Mucosa of rectum (tissue), 2 donors: ENCODE measurements around the gene ITGAL.

ENCODE experiments used
- H3K27ac ChIP-seq, 2 donors: one replicate each; pipeline ENCODE4 v1.7.0; 2013; ENCODE audit warnings: inconsistent platforms in 2 of 2, low read depth in 2 of 2, low read length in 2 of 2
- H3K27me3 ChIP-seq, 2 donors: one replicate each; pipeline ENCODE4 v1.7.0; 2013; ENCODE audit warnings: low read length in 2 of 2; ENCODE audit not compliant: control insufficient read depth in 2 of 2, insufficient read depth in 2 of 2
- H3K36me3 ChIP-seq, 2 donors: one replicate each; pipeline ENCODE4 v1.7.0; 2013; ENCODE audit warnings: low read length in 2 of 2; ENCODE audit not compliant: control insufficient read depth in 2 of 2, insufficient read depth in 2 of 2
- H3K4me1 ChIP-seq, 2 donors: one replicate each; pipeline ENCODE4 v1.7.0; 2013; ENCODE audit warnings: low read length in 2 of 2, mild to moderate bottlenecking in 1 of 2; ENCODE audit not compliant: control insufficient read depth in 2 of 2, insufficient read depth in 2 of 2
- H3K4me3 ChIP-seq, 2 donors: one replicate each; pipeline ENCODE4 v1.7.0; 2013; ENCODE audit warnings: low read length in 2 of 2
- H3K9ac ChIP-seq, 2 donors: one replicate each; pipeline ENCODE4 v1.7.0; 2013; ENCODE audit warnings: low read length in 2 of 2, low read depth in 1 of 2, mild to moderate bottlenecking in 1 of 2
- H3K9me3 ChIP-seq, 2 donors: one replicate each; pipeline ENCODE4 v1.7.0; 2013; ENCODE audit warnings: low read length in 2 of 2; ENCODE audit not compliant: control insufficient read depth in 2 of 2
- donor health status: healthy.
- donor health status: Normal muscosa, but diverticular disease.

Gene ITGAL

GRCh38 chr16:30556125-30556473, 83.6 kb downstream of the ITGAL start:
- Histone ChIP-seq H3K9ac (no peak overlapping the region), H3K27ac (no peak overlapping the region), H3K4me1 (peaks cover 10 to 36% of the 10 kb centered on the region in 2 donors)

DNA sequence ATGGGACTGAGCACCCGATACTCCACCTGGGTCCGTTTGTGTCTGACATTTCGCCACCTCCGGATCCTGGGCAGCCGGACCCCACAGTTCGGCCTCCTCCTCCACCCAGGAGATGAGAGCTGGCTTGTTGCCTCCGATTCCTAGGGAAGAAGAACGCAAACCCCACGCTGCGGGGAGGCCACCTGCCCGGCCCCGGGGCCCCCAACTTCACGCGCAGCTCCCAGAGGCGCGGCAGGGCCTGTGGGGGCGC, 85.1 kb downstream of the ITGAL start:
- peak overlapping the region; percentile 76 to 80 for H3K4me3 ChIP-seq
- no peaks in the 10 kb centered on the region for H3K9me3 ChIP-seq
- peak overlapping the region; percentile 75 to 85 for H3K9ac ChIP-seq
- H3K27me3 ChIP-seq = no peaks in the 10 kb centered on the region
- peak overlapping the region; percentile 90 to 92 for H3K27ac ChIP-seq
- H3K4me1 ChIP-seq = peaks cover 17 to 40% of the 10 kb centered on the region in 2 donors
- peaks cover 6 to 20% of the 10 kb centered on the region in 2 donors for H3K36me3 ChIP-seq

More at GRCh38 chr16:30556125-30556473, 83.6 kb downstream of the ITGAL start:
- Histone ChIP-seq H3K4me3 (peak overlapping the region in 1 of 2 donors; percentile 27), H3K27me3 (no peaks in the 10 kb centered on the region), H3K36me3 (peaks cover 6 to 20% of the 10 kb centered on the region in 2 donors), H3K9me3 (no peaks in the 10 kb centered on the region)

DNA sequence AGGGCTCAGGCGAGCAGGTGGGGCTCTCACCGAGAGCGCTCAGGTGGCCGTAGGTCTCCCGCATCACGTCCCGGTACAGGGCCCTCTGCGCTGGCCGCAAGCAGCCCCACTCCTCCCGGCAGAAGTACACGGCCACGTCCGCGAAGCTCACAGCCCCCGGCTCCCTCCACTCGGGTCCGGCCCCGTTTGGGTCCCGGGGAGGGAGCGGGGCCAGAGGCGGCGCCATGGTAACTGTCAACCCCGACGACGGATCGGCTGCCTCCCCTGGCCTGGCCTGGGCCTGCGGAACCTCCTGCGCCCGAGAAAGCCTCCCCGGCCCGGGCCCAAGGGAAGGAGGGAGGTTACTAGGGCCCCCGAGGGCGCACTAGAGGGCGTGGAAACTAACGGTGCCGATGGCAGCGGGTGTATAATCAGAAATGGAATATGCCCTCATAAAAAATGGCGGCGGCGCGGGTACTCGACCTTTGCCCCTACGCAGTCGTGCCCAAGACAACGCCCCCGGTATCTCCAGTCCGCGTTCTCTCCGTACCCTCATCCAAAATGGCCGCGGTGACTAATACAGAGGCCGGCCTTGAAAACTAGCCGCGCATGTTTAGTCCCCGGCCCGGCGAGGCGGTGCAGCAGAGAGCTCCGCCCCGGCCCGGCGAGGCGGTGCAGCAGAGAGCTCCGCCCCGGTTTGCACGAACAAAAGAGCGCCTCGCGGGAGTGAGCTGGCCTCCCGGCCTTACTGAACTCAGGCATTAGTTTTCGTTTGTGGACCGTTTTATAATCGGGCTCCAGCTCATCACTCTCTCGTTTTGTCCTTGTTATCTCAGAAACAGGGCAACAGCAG, 85.6 kb downstream of the ITGAL start, which contains the start of gene ZNF764:
TSS of gene ZNF764 (minus strand) at position 418 of the 832 bp plus-strand sequence. CDS start at position 226, 192 bp downstream.
- H3K9ac ChIP-seq = peak within 1 kb of the TSS; percentile 75 to 85
- H3K4me1 ChIP-seq = peaks cover 17 to 38% of the 10 kb centered on the region in 2 donors
- peak within 1 kb of the TSS; percentile 76 to 80 for H3K4me3 ChIP-seq
- H3K27ac ChIP-seq = peak within 1 kb of the TSS; percentile 90 to 92
- no peaks in the 10 kb centered on the region for H3K27me3 ChIP-seq
- peaks cover 6 to 17% of the 10 kb centered on the region in 2 donors for H3K36me3 ChIP-seq
- no peaks in the 10 kb centered on the region for H3K9me3 ChIP-seq

DNA sequence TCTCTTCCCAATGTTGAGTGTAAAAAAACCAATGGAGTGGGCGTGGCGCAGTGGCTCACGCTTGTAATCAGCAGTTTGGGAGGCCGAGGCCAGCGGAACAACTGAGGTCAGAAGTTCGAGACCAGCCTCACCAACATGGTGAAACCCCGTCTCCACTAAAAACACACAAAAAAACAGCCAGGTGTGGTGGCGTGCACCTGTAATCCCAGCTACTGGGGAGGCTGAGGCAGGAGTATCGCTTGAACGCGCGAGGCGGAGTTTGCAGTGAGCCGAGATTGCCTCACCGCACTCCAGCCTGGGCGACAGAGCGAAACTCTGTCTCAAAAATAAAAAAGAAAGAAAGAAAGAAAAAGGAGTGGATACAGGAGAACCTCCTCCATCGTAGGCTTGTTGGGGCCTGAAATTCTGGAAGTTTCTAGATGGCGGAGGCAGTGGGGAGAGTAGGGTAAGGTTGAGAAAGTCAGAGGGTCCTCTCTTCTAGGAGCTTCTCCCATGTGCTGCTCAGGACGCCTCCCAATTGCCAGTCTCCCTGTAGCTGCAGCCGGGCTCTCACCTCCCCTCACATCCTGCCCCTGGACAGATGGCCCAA, 86.3 kb downstream of the ITGAL start:
- Histone ChIP-seq H3K9me3 (no peaks in the 10 kb centered on the region), H3K27ac (peak overlapping the region; percentile 90 to 92), H3K9ac (peak overlapping the region in 1 of 2 donors; percentile 48), H3K4me1 (peaks cover 17 to 35% of the 10 kb centered on the region in 2 donors), H3K36me3 (peaks cover 2 to 10% of the 10 kb centered on the region in 2 donors), H3K4me3 (peak overlapping the region; percentile 21 to 73), H3K27me3 (no peaks in the 10 kb centered on the region)

GRCh38 chr16:30559690-30560089, 87.1 kb downstream of the ITGAL start:
- no peaks in the 10 kb centered on the region for H3K27me3 ChIP-seq
- H3K4me3 ChIP-seq = no peak overlapping the region
- H3K36me3 ChIP-seq = peaks cover 2 to 4% of the 10 kb centered on the region in 2 donors
- H3K27ac ChIP-seq = peak overlapping the region in 1 of 2 donors; percentile 92
- H3K4me1 ChIP-seq = peaks cover 17 to 35% of the 10 kb centered on the region in 2 donors
- H3K9me3 ChIP-seq = no peaks in the 10 kb centered on the region
- H3K9ac ChIP-seq = no peak overlapping the region

DNA sequence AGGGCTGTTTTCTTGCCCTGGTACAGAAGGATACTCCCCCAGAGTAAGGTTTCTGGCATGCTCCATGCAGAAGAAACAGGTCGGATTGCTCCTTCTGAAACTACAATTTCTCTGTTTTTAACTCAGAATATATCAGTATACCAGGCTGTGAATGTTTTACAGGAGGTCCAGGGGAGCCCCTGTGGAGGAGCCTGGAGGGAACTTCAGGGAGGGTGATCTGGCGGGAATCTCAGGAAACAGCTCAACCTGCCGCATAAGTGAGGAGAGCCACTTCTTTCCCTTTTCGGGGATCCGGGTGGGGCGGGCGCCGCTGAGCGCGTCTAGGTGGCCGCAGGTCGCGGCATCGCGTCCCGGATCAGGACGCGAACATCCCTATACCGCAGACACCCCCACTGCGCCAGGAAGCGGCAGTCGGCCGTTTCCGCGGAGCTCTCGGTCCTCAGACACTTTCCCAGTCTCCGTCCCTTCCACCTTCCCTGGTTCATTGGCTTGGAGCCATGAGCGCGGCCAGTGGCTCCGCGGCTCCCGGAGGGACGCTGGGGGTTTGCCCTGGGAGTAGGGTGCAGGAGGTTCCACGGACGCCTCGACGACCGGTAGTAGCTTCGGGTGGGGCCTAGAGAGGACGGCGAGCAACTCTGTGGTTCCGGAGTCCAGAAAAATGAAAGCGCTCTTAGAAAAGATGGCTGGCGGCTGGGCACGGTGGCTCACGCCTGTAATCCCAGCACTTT, 88.7 kb downstream of the ITGAL start:
- no peaks in the 10 kb centered on the region for H3K9me3 ChIP-seq
- peaks cover 14 to 28% of the 10 kb centered on the region in 2 donors for H3K4me1 ChIP-seq
- peak overlapping the region; percentile 62 to 65 for H3K9ac ChIP-seq
- H3K27me3 ChIP-seq = no peaks in the 10 kb centered on the region
- H3K4me3 ChIP-seq = peak overlapping the region; percentile 58 to 73
- peak overlapping the region; percentile 71 to 83 for H3K27ac ChIP-seq
- no peaks in the 10 kb centered on the region for H3K36me3 ChIP-seq

DNA sequence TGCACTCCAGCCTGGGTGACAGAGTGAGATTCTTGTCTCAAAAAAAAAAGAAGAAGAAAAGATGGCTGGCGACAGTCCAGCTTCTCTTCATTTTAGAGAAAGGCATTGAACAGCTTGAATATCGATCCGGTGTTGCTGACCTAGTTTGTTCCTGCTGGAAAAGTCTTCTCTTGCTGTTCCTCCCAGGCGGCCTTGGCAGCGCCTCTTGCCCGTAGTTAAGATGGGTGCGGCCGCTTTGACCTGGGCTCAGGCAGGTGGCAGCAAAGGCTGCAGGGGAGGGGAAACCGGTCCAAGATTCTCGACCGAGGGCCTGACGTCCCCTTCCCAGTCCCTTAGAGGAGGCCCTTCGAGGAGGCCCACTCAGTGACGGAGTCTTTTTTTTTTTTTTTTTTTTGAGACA, 89.5 kb downstream of the ITGAL start:
- Histone ChIP-seq H3K4me3 (peak overlapping the region; percentile 17 to 73), H3K27ac (peak overlapping the region; percentile 71 to 83), H3K9me3 (no peaks in the 10 kb centered on the region), H3K4me1 (peaks cover 11 to 24% of the 10 kb centered on the region in 2 donors), H3K27me3 (no peaks in the 10 kb centered on the region), H3K36me3 (no peaks in the 10 kb centered on the region), H3K9ac (peak overlapping the region in 1 of 2 donors; percentile 20)

DNA sequence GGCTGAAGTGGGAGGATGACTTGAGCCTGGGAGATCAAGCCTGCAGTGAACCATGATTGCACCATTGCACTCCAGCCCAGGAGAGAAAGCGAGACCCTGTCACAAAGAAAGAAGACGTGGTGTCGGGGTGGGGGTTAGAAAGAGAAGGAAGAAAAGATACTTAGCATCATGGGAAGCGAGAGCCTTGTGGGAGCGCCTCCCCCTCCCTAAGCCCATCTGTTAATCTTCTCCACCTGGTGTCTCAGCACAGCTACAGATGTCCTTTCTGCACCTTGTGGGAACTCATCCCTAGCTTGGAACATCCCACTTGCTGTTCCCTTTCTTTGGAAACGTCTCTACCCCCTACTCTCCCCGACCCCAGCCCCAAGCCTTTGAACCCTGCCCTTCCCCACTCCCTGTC, 93.0 kb downstream of the ITGAL start:
- H3K27me3 ChIP-seq = no peaks in the 10 kb centered on the region
- H3K27ac ChIP-seq = no peak overlapping the region
- H3K9ac ChIP-seq = no peak overlapping the region
- peaks cover 9 to 19% of the 10 kb centered on the region in 2 donors for H3K4me1 ChIP-seq
- H3K9me3 ChIP-seq = no peaks in the 10 kb centered on the region
- no peaks in the 10 kb centered on the region for H3K36me3 ChIP-seq
- no peak overlapping the region for H3K4me3 ChIP-seq

DNA sequence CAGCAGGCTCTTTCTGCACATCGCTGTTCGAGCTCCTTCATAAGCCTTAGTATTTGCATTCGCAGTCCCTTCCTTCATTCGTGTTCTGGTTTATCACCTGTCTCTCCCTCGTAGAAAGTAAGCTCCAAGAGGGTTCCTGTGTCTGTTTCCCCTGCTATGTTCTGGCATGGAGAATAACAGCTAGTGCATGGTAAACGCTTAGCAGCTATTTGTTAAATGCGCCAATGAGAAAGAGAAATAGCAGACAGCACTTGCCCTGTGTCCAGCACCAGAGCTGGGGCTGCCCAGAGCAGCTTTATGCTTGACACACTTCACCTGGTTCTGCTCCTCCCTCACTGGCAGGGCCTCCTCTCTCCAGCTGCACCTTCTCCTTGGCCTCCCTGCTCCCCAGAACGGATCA, 93.4 kb downstream of the ITGAL start:
- Histone ChIP-seq H3K27me3 (no peaks in the 10 kb centered on the region), H3K4me1 (peaks cover 10 to 23% of the 10 kb centered on the region in 2 donors), H3K4me3 (no peak overlapping the region), H3K36me3 (no peaks in the 10 kb centered on the region), H3K9ac (no peak overlapping the region), H3K27ac (no peak overlapping the region), H3K9me3 (no peaks in the 10 kb centered on the region)

GRCh38 chr16:30566531-30566930, 94.0 kb downstream of the ITGAL start:
- H3K9me3 ChIP-seq = no peaks in the 10 kb centered on the region
- H3K27ac ChIP-seq = no peak overlapping the region
- H3K27me3 ChIP-seq = no peaks in the 10 kb centered on the region
- H3K4me3 ChIP-seq = no peak overlapping the region
- H3K4me1 ChIP-seq = peaks cover 8 to 21% of the 10 kb centered on the region in 2 donors
- no peaks in the 10 kb centered on the region for H3K36me3 ChIP-seq
- no peak overlapping the region for H3K9ac ChIP-seq
